ENCODE results near the gene ISX.

DNA sequence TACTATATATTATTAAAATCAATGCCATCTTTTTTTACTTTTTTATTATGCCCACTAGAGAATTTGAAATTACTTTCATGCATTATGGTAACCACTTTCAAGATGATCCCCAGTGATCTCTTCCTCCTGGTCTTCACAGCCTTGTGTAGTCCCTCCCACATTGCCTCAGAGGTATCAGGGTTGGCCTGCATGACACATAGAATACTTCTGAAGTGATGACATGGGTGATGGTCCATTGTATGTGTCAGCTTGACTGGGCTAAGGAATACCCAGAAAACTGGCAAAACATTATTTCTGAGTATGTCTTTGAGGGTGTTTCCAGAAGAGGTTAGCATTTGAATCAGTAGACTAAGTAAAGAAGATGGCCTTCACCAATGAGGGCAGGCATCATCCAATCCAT, 14.2 kb upstream of the ISX start:
- TF ChIP-seq POLR2AphosphoS5 (IDR thresholded peaks at IDR 0.05; ENCODE audit: low read depth, low read length) (no peak), TAF1 (IDR thresholded peaks at IDR 0.05; ENCODE audit: borderline replicate concordance, low read depth, low read length) (no peak), POLR2A (IDR thresholded peaks at IDR 0.05; ENCODE audit: low read depth, low read length) (no peak; the same call in 1 of the 2 replicates)

Measured in GM12892 (cell line).